Activated T-helper 1 cell treated with Interleukin-2 at 50 U/mL for 16 hours (primary cell): ENCODE data around the gene TAS1R3.
"Not testable (repeated sequence)": the region's sequence is repeated elsewhere in the genome, so short reads cannot be mapped to it uniquely, and the experiment has no call there.

Experiments
- DNase-seq: peaks from one replicate; pipeline ENCODE4 v3.0.0-alpha.2; 2020; ENCODE audit warnings: low read depth

Gene TAS1R3

DNA sequence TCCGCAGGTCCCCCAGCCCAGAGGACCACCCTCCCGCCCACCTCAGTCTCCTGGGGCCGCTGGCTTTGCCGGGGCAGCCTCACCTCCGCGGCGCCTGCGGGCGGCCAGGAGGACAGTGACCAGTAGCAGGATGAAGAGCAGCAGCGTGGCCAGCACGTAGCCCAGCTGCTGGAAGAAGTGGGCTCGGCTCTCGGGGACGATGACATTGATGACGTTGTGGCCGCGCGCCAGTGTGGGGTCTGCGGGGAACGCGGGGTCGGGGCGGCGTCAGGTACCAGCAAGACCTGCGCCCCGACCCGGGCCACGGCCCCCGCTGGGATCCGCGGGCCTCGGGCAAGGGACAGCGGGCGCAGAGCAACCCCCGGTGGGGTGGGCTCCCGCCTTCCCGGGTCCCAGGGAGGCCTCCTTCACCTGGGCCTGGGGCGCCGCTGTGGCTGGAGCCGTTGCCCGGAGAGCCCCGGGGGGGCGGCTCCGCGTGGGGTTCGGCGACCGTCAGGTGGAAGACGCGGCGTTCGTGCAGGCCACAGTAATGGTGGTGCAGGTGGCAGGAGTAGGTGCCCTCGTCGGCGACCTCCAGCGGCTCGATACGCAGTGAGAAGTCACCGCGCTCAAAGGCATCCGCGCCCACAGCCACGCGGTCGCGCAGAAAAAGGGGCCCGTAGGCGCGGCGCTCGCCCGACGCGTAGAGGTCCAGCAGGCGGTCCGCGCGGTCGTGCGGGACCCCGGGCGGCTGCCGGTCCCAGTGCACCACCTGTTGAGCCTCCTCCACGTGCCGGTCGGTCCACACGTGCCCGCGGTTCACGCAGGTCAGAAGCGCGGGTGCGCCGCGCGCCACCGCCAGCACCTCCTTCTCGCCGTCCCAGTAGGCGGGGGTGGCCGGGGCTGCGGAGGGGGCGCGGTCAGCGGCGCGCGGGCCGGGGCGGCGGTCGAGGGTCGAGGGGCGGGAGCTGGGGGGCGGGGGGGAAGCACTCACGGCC lies 23.5 kb downstream of the TAS1R3 start:
- DNase-seq: no peak

DNA sequence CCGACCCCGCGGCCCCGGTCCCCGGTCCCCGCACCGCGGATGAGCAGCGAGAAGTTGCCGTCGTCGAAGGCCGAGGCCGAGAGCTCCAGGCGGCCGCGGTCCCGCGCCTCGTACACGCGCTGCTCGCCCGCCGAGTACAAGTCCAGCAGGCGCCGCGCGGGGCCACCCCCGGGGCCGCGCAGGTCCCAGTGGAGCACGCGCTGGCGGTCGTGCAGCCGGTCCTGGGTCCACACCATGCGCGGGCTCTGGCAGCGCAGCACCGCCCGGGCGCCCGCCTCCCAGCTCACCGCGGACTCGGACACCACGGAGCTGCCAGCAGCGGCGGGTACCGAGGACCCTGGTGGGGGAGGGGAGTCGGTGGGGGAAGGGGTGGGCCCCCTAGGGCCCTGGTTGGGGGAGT lies 24.3 kb downstream of the TAS1R3 start:
- DNase-seq: no peak

DNA sequence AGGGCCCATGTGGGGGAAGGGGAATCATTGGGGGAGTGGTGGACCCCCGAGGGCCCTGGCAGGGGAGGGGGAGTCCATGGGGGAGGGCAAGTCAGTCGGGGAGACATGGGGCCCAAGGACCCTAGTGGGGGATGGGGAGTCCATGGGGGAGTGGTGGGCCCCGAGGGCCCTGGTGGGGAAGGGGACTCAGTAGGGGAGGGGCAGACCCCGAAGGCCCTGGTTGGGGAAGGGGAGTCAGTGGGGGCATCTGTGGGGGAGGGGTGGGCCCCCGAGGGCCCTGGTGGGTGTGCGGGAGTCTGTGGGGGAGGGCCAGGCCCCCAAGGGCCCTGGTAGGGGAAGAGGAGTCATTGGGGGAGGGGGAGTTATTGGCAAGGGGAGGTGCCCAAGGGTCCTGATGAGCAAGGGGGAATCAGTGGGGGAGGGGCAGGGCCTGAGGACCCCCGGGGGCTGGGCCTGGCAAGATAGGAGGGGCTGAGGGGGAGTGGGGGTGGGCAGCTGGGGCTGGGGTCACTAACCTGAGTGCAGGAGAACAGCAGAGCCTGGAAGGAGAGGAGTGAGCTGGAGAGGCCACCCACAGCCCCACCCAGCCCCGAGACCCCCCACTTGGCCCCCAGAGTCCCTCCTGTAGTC lies 25.2 kb downstream of the TAS1R3 start:
- DNase-seq: no peak

DNA sequence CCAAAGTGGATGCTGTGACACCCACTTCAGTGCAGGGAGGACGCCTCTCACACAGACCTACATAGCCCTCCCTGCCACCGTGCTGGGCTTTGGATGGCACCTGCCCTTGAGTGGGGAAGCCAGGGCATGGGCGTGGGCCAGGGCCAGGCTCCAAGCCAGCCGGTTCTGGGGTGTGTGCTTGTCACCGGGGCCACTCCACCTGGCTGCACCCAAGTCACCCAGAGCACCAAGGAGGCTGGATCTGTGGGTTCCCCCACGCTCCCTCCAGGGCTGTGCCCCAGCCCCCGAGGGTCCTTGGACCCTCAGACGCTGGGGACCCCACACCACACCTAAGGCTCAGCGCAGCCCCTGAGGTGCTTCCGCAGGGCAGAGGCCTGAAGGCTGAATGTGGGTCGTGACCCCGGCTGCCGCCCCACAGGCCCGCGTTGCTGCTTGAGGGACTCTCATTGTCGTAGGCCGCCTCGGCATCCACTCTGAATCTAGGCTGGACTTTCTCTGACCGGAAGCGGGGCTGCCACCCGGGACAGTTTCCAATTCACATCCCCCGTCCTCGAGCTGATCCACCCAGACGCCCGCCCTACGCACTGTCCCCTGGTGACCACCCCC lies 25.8 kb downstream of the TAS1R3 start:
- no peak for DNase-seq

DNA sequence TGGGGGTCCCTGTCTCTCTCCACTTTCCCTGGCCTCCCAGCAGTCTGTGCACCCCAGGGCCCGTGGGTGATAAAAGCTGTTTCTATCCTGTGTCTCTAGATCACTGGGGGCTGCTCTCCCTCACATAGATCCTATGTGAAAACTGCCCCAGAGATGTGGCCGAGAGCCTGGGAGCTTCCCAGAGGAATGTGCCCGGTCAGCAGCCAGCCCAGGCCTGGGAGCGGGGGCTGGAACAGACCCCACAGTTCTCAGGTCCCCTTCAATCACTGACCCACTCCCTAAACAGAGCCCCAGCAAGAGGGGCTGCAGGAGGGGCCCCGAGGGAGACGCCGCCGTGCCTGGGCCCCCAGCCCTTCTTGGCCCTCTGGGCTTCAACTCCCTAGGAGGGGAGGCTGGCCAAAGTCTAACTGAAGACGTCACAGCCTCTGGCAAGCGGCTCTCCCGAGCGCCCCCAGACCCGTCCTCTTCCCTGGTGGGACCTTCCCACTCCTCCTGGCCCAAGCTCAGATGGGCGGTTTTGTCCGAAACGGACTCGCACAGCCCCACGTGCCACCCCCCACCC lies 26.9 kb downstream of the TAS1R3 start:
- DNase-seq: no peak

DNA sequence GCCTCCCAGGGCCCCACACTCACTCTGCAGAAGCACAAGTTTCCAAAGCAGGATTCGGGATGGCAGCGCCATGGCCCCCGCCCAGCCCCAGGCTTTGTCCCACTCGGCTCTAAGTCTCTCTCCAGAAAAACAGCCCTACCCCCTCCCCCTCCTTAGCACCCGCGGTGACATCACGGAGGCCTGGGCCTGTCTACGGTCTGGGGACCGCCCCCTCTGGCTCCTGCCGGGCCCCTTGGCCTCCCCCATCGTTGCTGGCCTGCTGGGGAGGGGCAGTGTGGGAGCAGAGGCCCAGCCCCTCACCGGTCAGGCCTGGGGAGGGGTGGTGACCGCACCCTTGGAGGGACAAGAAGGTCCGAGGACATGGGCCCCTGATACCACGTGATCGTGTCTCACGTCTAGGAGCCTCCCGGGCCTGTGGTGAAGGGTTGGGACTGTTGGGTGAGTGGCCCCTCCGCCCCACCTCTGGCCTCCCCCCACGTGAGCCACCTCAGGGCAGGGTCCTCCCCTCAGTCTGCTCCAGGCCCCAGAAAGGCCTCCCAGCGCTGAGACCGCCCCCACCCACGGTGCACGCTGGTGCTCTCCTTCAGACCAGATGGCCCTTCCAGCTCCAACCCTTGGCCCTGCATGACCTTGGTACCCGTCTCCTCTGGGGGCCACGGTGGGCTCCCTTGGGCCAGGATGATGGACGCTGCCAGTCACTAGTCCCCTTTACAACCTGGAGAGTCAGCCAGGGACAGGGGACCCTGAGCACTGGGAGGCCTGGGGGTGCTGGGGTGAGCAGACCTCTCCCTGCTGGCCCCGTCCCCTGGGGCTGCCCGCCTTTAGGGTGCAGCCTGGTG lies 27.6 kb downstream of the TAS1R3 start, which contains the start of gene MXRA8:
MXRA8 (minus strand) TSS at position 123 of the 839 bp plus-strand sequence; CDS start at position 72, 51 bp downstream.
- DNase-seq: no peak

DNA sequence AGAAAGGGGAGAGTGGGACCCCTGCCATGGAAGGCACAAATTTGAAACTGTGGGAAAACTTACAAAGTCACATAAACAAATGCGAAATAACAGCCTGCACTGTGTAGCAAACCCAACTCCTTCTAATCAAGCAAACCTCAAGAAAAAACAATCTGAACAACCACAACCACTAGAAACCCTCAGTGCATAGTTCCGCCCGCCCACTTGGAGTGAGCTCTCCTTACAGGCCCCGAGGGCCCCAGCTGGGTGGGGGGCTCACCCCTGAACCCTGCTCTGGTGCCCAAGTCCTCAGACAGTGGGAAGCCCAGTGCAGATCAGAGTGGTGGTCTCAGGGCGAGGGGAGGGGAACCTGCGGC lies 28.2 kb downstream of the TAS1R3 start:
- no peak for DNase-seq

DNA sequence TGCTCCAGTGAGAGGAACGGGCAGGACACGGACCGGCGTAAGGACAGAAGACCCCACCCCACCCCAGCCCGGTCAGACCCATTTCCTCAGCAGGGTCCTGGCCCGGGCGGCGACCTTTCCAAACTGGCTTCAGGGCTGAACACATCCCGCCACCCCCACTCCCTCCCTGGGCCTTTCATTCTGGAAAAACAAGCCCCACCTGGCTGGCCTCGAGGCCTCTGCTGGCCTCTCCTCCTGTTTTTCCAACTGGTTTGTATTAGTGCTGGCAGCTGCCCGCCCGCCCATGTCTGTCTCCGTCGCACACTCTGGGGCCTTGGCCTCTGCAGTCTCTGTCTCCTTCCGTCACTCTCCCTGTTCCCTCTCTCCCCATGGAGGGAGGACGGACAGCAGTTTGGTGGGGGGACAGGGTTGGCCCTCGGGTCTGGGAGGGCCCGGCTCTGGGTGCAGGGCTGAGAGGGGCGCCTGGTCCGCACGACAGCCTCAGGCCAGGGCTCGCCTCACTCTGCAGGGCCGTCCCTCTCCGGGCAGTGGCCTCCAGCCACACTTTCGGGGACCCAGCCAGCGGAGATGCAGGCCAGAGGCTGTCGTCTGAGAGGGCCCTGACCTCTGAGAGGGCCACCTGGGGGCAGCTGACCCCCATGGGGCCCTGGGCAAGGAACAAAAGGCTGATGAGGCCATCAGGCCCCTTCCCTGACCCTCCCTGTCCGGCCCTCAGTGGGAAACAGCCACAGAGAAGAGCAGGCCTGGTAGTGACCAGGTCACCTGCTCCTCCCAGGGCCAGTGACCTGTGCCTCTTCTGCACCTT lies 28.8 kb downstream of the TAS1R3 start:
- DNase-seq: no peak

DNA sequence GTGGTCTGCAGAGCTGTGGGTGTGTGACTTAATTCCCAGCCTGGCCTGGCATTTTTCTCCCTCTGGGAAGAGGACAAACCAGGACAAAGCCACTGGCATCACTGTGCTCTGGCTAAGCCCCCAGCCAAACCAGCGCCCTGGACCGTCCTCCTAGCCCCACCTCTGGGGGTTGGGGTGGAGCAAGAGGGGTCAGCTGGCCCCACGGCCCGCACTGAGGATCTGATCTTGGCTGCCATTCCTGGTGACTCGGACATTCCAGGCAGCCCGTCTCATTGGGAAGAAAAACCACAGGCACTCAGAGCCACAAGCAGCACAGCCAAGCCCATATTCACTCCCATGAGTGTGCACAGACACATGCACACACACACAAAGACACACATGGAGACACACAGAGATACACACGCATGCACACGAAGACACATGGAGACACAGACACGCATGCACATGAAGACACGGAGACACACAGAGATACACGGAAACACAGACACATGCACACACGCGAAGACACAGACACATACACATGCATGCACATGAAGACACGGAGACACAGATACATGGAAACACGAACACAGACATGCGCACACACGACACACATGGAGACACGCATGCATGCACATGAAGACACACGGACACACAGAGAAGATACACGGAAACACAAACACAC lies 29.6 kb downstream of the TAS1R3 start:
- no peak for DNase-seq

DNA sequence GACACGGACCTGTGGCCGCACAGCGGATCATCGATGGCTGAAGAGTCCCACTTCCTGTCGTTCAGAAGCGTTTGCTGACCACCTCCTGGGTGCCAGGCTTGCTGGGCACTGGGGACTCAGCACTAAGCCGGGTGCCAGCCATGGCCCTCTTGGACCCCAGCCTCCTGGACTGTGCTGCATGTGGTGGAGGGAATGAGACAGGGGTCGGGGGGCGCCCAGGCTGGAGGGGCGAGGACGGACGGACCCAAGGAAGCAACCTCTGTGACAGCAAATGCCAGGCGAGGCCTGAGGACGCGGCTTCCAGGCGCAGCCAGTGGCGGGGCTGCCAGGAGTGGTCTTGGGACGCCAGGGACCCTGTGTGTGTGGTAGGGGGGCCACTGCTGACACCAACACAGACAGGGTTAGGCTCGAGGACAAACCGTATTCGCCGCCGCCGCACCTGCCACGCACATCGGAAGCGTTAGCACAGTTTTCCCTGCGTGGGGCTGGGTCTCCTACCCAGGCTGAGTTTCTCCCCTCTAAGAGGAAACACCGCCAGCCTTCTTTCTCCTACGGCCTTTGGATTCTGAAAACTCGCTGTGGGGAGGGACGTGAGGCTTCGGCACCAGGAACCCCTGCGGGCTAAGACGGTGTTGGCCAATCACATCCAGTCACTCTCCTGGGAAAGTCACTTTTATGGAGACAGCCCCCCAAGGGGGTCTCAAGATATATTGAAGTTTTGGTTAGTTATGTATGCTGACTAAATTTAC lies 30.3 kb downstream of the TAS1R3 start:
- no peak for DNase-seq

DNA sequence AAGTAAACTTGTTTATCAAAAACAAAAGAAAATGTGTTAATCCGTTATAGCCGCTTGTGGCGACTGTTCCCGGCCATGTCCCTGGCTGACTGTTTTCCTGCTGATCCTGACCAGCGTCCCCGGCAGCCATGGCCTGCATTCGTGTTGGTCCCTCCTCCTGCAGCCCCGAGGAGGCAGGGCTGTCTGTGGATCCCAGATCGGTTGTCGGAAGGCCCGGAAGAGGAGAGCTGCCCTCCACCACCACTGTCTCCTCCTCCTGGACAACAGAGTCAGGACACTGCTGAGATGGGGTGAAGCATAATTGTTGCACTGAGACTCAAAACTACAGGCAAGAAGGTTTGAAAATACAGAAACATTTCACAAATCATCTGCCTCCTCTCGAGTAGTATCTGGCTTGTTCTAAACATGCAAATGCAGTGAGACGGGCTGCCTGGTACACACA lies 30.9 kb downstream of the TAS1R3 start:
- DNase-seq: no peak

DNA sequence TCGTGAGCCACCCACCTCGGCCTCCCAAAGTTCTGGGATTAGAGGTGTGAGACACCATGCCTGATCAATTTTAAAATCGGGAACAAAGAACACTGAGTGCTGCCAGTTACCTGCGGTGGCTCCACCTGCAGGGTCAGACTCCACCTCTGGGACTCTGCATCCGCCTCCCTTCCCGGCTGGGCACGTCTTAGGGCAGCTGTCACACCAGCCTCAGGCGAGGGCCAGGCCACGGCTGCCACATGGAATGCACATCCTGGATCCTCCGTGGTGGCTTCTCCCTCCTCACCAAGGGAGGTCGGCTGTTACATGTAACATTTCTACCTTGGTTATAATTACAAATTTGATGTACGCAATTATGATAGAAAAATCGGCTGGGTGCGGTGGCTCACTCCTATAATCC lies 33.2 kb downstream of the TAS1R3 start:
- no peak for DNase-seq

DNA sequence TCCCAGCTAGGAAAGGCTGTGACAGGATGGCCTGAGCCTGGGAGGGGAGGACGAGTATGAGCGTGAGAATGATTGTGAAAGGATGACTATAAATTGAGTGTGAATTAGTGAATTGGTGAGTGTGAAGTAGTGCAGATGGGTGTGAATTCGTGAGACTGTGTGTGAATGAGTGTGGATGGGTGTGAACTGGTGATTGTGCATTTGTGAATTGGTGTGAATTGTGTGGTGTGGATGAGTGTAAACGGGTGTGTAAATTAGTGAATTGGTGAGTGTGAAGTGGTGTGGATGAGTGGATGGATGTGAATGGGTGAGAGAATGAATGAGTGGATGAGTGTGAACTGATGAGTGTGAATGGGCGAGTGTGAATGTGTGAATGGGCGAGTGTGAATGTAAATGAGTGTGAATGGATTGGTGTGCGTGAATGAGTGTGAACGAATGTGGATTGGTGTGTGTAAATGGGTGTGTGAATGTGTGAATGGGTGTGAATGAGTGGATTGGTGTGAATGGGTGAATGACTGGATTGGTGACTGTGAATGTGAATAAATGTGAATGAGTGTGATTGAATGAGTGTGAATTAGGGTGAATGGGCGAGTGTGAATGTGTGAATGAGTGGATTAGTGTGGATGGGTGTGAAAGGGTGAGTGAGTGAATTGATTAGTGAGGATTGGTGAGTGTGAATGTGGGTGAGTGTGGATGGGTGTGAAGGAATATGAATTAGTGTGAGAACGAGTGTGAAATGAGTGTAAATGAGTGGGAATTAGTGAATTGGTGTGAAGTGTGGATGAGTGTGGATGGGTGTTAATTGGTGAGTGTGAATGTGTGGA lies 35.0 kb downstream of the TAS1R3 start:
- DNase-seq: no peak

DNA sequence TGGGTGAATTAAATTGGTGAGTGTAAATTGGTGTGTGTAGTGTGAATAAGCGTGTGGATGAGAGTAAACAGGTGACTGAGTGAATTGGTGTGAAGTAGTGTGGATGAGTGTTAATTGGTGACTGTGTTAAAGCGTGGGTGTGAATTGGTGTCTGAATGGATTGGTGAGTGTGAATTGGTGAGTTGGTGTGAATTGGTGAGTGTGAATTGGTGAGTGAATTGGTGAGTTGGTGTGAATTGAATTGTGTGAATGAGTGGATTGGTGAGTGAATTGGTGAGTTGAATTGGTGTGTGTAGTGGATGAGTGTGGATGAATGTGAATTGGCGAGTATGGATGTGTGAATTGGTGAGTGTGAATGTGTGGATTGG lies 35.6 kb downstream of the TAS1R3 start:
- no peak for DNase-seq

DNA sequence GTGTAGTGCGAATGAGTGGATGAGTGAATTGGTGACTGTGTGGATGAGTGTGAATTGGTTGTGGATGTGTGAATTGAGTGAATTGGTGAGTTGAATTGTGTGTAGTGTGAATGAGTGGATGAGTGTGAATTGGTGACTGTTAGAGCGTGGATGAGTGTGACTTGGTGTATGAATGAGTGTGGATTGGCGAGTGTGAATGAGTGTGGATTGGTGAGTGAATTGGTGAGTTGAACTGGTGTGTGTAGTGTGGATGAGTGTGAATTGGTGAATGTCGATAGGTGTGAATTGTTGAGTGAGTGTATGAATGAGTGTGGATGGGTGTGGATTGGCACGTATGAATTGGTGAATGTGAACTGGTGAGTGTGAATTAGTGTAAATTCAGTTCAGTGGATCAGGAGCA lies 36.2 kb downstream of the TAS1R3 start:
- no peak for DNase-seq

DNA sequence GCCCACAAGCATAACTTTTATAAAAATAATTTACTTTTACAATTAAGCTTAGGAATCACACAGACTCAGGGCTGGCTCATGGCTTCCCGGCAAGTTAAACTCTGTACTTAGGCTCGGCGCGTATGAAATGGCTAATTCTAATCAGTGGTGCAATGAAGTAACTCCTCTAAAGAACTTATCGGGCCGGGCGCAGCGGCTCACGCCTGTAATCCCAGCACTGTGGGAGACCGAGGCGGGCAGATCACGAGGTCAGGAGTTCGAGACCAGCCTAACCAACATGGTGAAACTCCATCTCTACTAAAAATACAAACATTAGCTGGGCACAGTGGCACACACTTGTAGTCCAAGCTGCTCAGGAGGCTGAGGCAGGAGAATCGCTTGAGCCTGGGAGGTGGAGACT lies 39.0 kb downstream of the TAS1R3 start:
- not testable (repeated sequence) for DNase-seq

DNA sequence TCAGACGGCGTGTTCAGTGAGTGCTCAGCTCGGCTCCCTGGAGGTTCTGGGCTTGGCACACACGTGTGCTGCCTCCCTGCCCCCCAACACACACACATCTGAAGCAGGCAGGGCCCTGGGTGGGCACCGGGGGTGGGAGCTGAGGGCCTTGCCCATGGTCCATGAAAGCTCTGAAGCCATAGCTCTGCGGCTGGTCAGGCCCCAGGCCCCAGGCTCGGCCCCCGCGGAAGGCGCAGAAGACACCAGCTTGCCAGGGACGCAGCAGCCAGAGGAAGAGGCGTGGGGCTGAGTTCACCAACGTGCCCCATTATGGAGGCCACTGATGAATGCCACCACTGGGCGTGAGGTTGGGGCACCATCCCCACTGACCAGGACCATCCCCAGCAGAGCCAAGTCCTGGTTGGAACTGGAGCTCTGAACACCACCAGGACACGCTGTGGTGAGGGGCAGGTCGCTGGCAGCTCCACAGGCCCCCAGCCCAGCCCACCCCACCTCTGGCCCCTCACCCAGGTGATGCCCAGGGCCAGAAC lies 39.8 kb downstream of the TAS1R3 start:
- DNase-seq: no peak

DNA sequence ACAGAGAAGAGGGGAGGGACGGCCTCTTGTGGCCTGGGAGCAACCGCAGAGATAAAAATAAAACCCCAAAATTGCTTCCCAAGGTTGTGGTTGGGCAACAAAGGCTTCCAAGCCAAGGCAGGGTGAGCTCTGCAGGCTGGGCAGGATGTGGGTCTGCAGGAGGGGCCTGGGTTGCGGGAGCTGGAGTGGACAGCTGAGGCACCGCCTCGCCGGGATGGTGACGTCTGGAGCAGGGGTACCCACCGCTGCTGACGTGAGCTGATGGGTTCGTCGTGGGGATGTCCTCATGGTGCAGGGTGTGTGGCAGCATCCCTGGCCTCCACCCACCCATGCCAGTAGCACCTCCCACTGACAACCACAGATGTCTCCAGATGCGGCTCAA lies 40.3 kb downstream of the TAS1R3 start:
- DNase-seq: peak; percentile 47
